ENCODE data around the gene AURKAIP1.

Gene AURKAIP1

GRCh38 chr1:1359664-1360468 lies 15.1 kb downstream of the AURKAIP1 start:
- in situ Hi-C loops (cut with HindIII; ENCODE audit: low pct_unique_long_range_greater_than_20kb, low sequenced_read_pairs) = no loop called here
- peak in 1 of 2 experiments; percentile 64 for DNase-seq (ENCODE audit: low read depth in 1 of 2, low spot score in 1 of 2)
- TF ChIP-seq JUND (IDR thresholded peaks at IDR 0.05; ENCODE audit: low read depth) = no peak

GRCh38 chr1:1359308-1359663 lies 15.7 kb downstream of the AURKAIP1 start:
- in situ Hi-C loops (cut with HindIII; ENCODE audit: low pct_unique_long_range_greater_than_20kb, low sequenced_read_pairs) = no loop called here
- no peak for TF ChIP-seq JUND (IDR thresholded peaks at IDR 0.05; ENCODE audit: low read depth)
- DNase-seq (ENCODE audit: low read depth in 1 of 2, low spot score in 1 of 2) = no peak

GRCh38 chr1:1358433-1359271 lies 16.4 kb downstream of the AURKAIP1 start, which contains the start of gene MXRA8:
TSS of gene MXRA8 (minus strand) at chr1:1358555. CDS start at chr1:1358504, 51 bp downstream.
- DNase-seq (ENCODE audit: low read depth in 1 of 2, low spot score in 1 of 2) = peak in 1 of 2 experiments; percentile 69
- no peak for TF ChIP-seq JUND (IDR thresholded peaks at IDR 0.05; ENCODE audit: low read depth)
- in situ Hi-C loops (cut with HindIII; ENCODE audit: low pct_unique_long_range_greater_than_20kb, low sequenced_read_pairs) = no loop called here

- DNase-seq (ENCODE audit: low read depth in 1 of 2, low spot score in 1 of 2) = no peak
- in situ Hi-C loops (cut with HindIII; ENCODE audit: low pct_unique_long_range_greater_than_20kb, low sequenced_read_pairs) = no loop called here
- no peak for TF ChIP-seq JUND (IDR thresholded peaks at IDR 0.05; ENCODE audit: low read depth)
These were observed 17.1 kb downstream of the AURKAIP1 start for GRCh38 chr1:1357871-1358432.

- DNase-seq (ENCODE audit: low read depth in 1 of 2, low spot score in 1 of 2) = no peak
- TF ChIP-seq JUND (IDR thresholded peaks at IDR 0.05; ENCODE audit: low read depth) = no peak
- in situ Hi-C loops (cut with HindIII; ENCODE audit: low pct_unique_long_range_greater_than_20kb, low sequenced_read_pairs) = no loop called here
These were observed 18.1 kb downstream of the AURKAIP1 start for GRCh38 chr1:1356796-1357401.

GRCh38 chr1:1356166-1356795 lies 18.7 kb downstream of the AURKAIP1 start:
- DNase-seq (ENCODE audit: low read depth in 1 of 2, low spot score in 1 of 2) = no peak
- in situ Hi-C loops (cut with HindIII; ENCODE audit: low pct_unique_long_range_greater_than_20kb, low sequenced_read_pairs) = no loop called here
- no peak for TF ChIP-seq JUND (IDR thresholded peaks at IDR 0.05; ENCODE audit: low read depth)

GRCh38 chr1:1355416-1355815 lies 19.6 kb downstream of the AURKAIP1 start:
- peak; percentile 50 to 60 for DNase-seq (ENCODE audit: low read depth in 1 of 2, low spot score in 1 of 2)
- in situ Hi-C loops (cut with HindIII; ENCODE audit: low pct_unique_long_range_greater_than_20kb, low sequenced_read_pairs) = no loop called here

GRCh38 chr1:1354271-1355247 lies 20.4 kb downstream of the AURKAIP1 start:
- TF ChIP-seq JUND (IDR thresholded peaks at IDR 0.05; ENCODE audit: low read depth) = no peak
- in situ Hi-C loops (cut with HindIII; ENCODE audit: low pct_unique_long_range_greater_than_20kb, low sequenced_read_pairs) = no loop called here

More at GRCh38 chr1:1355416-1355815, 19.6 kb downstream of the AURKAIP1 start:
- no peak for TF ChIP-seq JUND (IDR thresholded peaks at IDR 0.05; ENCODE audit: low read depth)

GRCh38 chr1:1353389-1354151 lies 21.4 kb downstream of the AURKAIP1 start:
- no peak for DNase-seq (ENCODE audit: low read depth in 1 of 2, low spot score in 1 of 2)
- in situ Hi-C loops (cut with HindIII; ENCODE audit: low pct_unique_long_range_greater_than_20kb, low sequenced_read_pairs) = no loop called here
- TF ChIP-seq JUND (IDR thresholded peaks at IDR 0.05; ENCODE audit: low read depth) = no peak

More at GRCh38 chr1:1354271-1355247, 20.4 kb downstream of the AURKAIP1 start:
- DNase-seq (ENCODE audit: low read depth in 1 of 2, low spot score in 1 of 2) = no peak

GRCh38 chr1:1352786-1353388 lies 22.1 kb downstream of the AURKAIP1 start:
- TF ChIP-seq JUND (IDR thresholded peaks at IDR 0.05; ENCODE audit: low read depth) = no peak
- in situ Hi-C loops (cut with HindIII; ENCODE audit: low pct_unique_long_range_greater_than_20kb, low sequenced_read_pairs) = no loop called here
- no peak for DNase-seq (ENCODE audit: low read depth in 1 of 2, low spot score in 1 of 2)
